Peyer's patch (tissue), 4 donors: ENCODE measurements around the gene UTP11. TPM values are rescaled to one million over a fixed set of nuclear protein-coding genes. Genes with fewer than 3 reads are reported as not detected.

Source experiments
- DNase-seq, 3 donors: peaks; one replicate each; pipeline ENCODE4 v3.0.0-alpha.2; 2017 to 2019
- H3K27ac ChIP-seq, 4 donors: fragments of 200-600 bp; sonication (generic); one replicate each; pipeline ENCODE4 v1.5.1; 2016 to 2019
- H3K27me3 ChIP-seq, 2 donors: fragments of 200-600 bp; sonication (generic); one replicate each; pipeline ENCODE4 v1.5.1; 2019
- H3K36me3 ChIP-seq, 3 donors: fragments of 200-600 bp; sonication (generic); one replicate each; pipeline ENCODE4 v1.5.1; 2016 to 2019
- H3K4me1 ChIP-seq, 4 donors: fragments of 200-600 bp; sonication (generic); one replicate each; pipeline ENCODE4 v1.5.1; 2016 to 2019
- H3K4me3 ChIP-seq, 4 donors: fragments of 200-600 bp; sonication (generic); 1 replicate in 3 of 4; 2 replicates in 1 of 4; pipeline ENCODE4 v1.5.1; 2016 to 2019; ENCODE audit warnings: mild to moderate bottlenecking in 1 of 4
- H3K9me3 ChIP-seq, 4 donors: fragments of 200-600 bp; sonication (generic); one replicate each; pipeline ENCODE4 v1.5.1; 2016 to 2019; ENCODE audit warnings: mild to moderate bottlenecking in 1 of 4
- CTCF ChIP-seq, 6 experiments: fragments of 450-650 bp in 4 of 6; fragments of 200-600 bp in 2 of 6; sonication (generic) in 1 of 6; IDR thresholded peaks; one replicate each; pipeline ENCODE4 v1.5.1; 2017 to 2019; ENCODE audit warnings: antibody characterized with exemption in 6 of 6, mild to moderate bottlenecking in 3 of 6, moderate library complexity in 1 of 6
- POLR2A ChIP-seq, 2 donors: fragments of 450-650 bp; IDR thresholded peaks; one replicate each; pipeline ENCODE4 v1.5.1; 2017; ENCODE audit warnings: antibody characterized with exemption in 2 of 2, mild to moderate bottlenecking in 2 of 2, moderate library complexity in 2 of 2
- total RNA-seq, 4 donors: library from RNA; depleted of rRNA; stranded (reverse); fragments of >200 nt; gene quantifications; one replicate each; pipeline ENCODE4 v1.1.0, GENCODE V29; 2016

UTP11 gene
- total RNA-seq, 4 donors from 2014 or later, result 8.9 to 23.1 (median 18.8) TPM

DNA sequence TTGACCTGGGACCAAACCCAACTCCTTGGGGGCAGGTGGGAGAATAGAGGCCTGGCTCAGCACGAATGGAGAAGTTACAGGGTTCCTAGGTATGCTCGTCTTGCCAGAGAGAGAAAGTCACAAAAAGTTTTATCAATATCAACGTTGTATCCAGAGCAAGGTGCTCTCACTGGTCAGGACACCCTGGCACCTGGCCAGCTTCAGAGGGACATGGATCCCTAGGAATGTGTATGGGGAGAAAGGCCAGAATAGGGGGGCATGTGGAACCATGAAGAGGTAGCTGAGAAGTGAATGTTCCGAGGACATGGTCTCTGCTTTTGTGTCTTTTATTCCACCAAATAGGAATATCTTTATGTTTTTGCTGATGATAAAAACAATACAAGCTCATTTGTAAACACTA, 43.4 kb downstream of the UTP11 start:
- H3K27me3 ChIP-seq, result no peaks in the 10 kb centered on the region
- no peak overlapping the region for H3K4me3 ChIP-seq
- no peaks in the 10 kb centered on the region for H3K9me3 ChIP-seq
- no peak overlapping the region for H3K27ac ChIP-seq
- H3K36me3 ChIP-seq, result no peaks in the 10 kb centered on the region
- DNase-seq, result no peak
- TF ChIP-seq POLR2A (IDR thresholded peaks at IDR 0.05) (no peak), CTCF (IDR thresholded peaks at IDR 0.05) (no peak)
- peaks cover 0 to 8% (median 0%) of the 10 kb centered on the region in 4 donors for H3K4me1 ChIP-seq

- H3K4me3 ChIP-seq, result no peak overlapping the region
- TF ChIP-seq CTCF (IDR thresholded peaks at IDR 0.05), result no peak
- TF ChIP-seq POLR2A (IDR thresholded peaks at IDR 0.05), result no peak
- no peaks in the 10 kb centered on the region for H3K27me3 ChIP-seq
- H3K9me3 ChIP-seq, result no peaks in the 10 kb centered on the region
- H3K4me1 ChIP-seq, result no peaks in the 10 kb centered on the region
- no peak overlapping the region for H3K27ac ChIP-seq
- DNase-seq, result no peak
- no peaks in the 10 kb centered on the region for H3K36me3 ChIP-seq
Measured at GRCh38 chr1:38059635-38060250, 47.2 kb downstream of the UTP11 start.

DNA sequence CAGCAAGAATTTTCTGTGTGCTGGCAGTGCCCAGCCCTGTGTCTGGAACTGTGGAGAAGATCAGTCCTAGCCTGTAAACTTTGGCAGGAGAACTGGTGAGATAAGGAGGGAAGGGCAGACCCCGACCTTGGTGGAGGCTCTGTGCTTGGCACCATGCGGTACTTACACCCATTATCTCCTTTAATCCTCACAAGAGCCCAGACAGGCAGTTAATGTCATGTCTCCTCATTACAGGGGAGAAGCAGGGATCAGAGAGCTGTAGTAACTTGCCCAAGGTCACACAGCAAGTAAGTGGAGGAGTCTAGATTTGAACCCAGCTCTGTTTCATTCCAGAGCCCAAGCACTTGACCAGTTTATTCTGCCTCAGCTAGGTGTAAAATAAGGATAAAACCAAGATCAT, 48.0 kb downstream of the UTP11 start:
- Histone ChIP-seq H3K36me3 (no peaks in the 10 kb centered on the region), H3K4me3 (no peak overlapping the region), H3K27ac (no peak overlapping the region), H3K4me1 (no peaks in the 10 kb centered on the region), H3K9me3 (no peaks in the 10 kb centered on the region), H3K27me3 (no peaks in the 10 kb centered on the region)
- TF ChIP-seq CTCF (IDR thresholded peaks at IDR 0.05) (no peak), POLR2A (IDR thresholded peaks at IDR 0.05) (no peak)
- no peak for DNase-seq

DNA sequence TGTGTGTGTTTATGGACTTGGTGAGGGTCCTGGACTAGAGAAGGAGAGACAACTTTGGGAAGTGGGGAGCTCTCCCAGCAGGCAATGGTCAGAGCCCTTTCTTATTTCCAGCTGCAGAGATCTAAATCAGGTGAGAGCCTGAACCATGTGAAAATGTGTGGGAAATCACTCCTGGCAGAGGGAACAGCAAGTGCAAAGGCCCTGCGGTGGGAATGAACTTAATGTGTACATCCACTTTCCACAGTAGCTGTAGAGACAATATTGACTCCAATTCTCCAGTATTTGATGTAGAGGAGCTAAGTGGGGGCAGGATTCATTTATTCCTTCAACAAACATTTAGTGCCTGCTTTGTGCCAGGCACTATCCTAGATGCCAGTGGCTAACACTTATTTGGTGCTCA, 48.8 kb downstream of the UTP11 start:
- H3K4me3 ChIP-seq, result no peak overlapping the region
- H3K36me3 ChIP-seq, result no peaks in the 10 kb centered on the region
- no peak for DNase-seq
- H3K9me3 ChIP-seq, result no peaks in the 10 kb centered on the region
- TF ChIP-seq POLR2A (IDR thresholded peaks at IDR 0.05) (no peak), CTCF (IDR thresholded peaks at IDR 0.05) (no peak)
- H3K4me1 ChIP-seq, result no peaks in the 10 kb centered on the region
- no peak overlapping the region for H3K27ac ChIP-seq
- no peaks in the 10 kb centered on the region for H3K27me3 ChIP-seq

DNA sequence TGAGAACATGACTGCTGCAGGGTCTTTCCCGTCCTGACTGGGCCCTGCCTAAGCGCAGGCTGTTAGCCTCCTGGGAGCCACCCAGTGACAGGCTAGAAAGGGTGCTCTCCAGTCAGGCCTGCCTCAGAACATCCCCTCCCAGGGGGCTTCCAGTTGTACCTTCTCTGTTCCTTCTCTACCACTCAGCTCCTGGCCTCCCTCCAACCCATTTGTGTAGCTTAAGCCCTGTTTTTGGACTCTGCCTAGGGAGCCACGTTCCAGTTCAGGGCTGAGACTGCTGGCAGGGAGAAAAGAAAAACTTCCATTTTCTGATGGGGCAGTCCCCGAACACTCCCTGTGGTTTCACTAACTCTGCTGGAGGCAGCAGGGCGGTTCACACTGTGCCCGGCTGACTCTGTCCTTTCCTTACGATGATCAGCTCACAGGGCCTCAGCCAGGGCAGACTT, 49.4 kb downstream of the UTP11 start:
- H3K36me3 ChIP-seq, result no peaks in the 10 kb centered on the region
- no peak overlapping the region for H3K4me3 ChIP-seq
- no peaks in the 10 kb centered on the region for H3K27me3 ChIP-seq
- no peaks in the 10 kb centered on the region for H3K4me1 ChIP-seq
- H3K9me3 ChIP-seq, result no peaks in the 10 kb centered on the region
- H3K27ac ChIP-seq, result no peak overlapping the region
- no peak for DNase-seq
- TF ChIP-seq CTCF (IDR thresholded peaks at IDR 0.05), result no peak
- TF ChIP-seq POLR2A (IDR thresholded peaks at IDR 0.05), result no peak
